Activated CD8-positive, alpha-beta memory T cell treated with anti-CD3 and anti-CD28 coated beads, Interleukin-2, amount 10 ng/mL, durations not matched to agents 7 days and 5 days (primary cell): ENCODE data around the gene HSD17B2. TPM values are rescaled to one million over a fixed set of nuclear protein-coding genes. Genes with fewer than 3 reads are reported as not detected.
"Not testable (repeated sequence)": the region's sequence is repeated elsewhere in the genome, so short reads cannot be mapped to it uniquely, and the experiment has no call there.

Experiments
- ATAC-seq: fragments of 150-1000 bp; cut with Tn5 transposase; one replicate; pipeline ENCODE4 v1.10.0; 2021; ENCODE audit warnings: moderate library complexity
- CTCF ChIA-PET: fragments of 350-600 bp; sonication (Branson Sonifier 250); formaldehyde crosslinking; loops from one replicate; lab custom pipeline; 2021; ENCODE audit warnings: antibody characterized with exemption; lab: Charles Lee
- DNase-seq: peaks from one replicate; pipeline ENCODE4 v3.0.0-alpha.2; 2020
- H3K27ac Mint-ChIP-seq: one replicate; pipeline ENCODE4 v1.8.0; 2021; ENCODE audit warnings: mild to moderate bottlenecking, mixed read lengths
- H3K27me3 Mint-ChIP-seq: one replicate; pipeline ENCODE4 v1.8.0; 2021; ENCODE audit warnings: mixed read lengths
- H3K36me3 Mint-ChIP-seq: one replicate; pipeline ENCODE4 v1.8.0; 2021; ENCODE audit warnings: mild to moderate bottlenecking, mixed read lengths
- H3K4me1 Mint-ChIP-seq: one replicate; pipeline ENCODE4 v1.8.0; 2021; ENCODE audit warnings: mixed read lengths
- H3K4me3 Mint-ChIP-seq: one replicate; pipeline ENCODE4 v1.8.0; 2021; ENCODE audit warnings: mild to moderate bottlenecking, moderate library complexity, mixed read lengths
- H3K9me3 Mint-ChIP-seq: one replicate; pipeline ENCODE4 v1.8.0; 2022; ENCODE audit warnings: low read depth, mixed read lengths
- total RNA-seq, 2 experiments: library from RNA; stranded (reverse); gene quantifications; one replicate each; pipeline ENCODE4 v1.2.3, GENCODE V29; 2021

The HSD17B2 gene
- total RNA-seq, 2 experiments from 2014 or later, result not detected

- Mint-ChIP-seq H3K4me1 (peaks cover 9% of the 10 kb centered on the region), H3K36me3 (peaks cover 1% of the 10 kb centered on the region), H3K27me3 (peaks cover 54% of the 10 kb centered on the region), H3K27ac (no peak overlapping the region), H3K4me3 (no peak overlapping the region), H3K9me3 (peaks cover 1% of the 10 kb centered on the region)
- DNase-seq (peak; percentile 48), ATAC-seq (peak; percentile 89)
- CTCF ChIA-PET, result interaction anchor here (0.9 to 1.7 kb wide), 3 partner anchors 9 to 144 kb away, joined by 3 to 4 read pairs (median 4); no protein-coding TSS in a partner anchor
Observed at GRCh38 chr16:82082543-82083244, 47.6 kb downstream of the HSD17B2 start.

- H3K4me3 Mint-ChIP-seq, result no peak overlapping the region
- no peak overlapping the region for H3K27ac Mint-ChIP-seq
- DNase-seq, result no peak
- ATAC-seq, result no peak
- H3K27me3 Mint-ChIP-seq, result peaks cover 47% of the 10 kb centered on the region
- H3K4me1 Mint-ChIP-seq, result peaks cover 9% of the 10 kb centered on the region
- CTCF ChIA-PET, result no interaction called here
- no peaks in the 10 kb centered on the region for H3K9me3 Mint-ChIP-seq
- H3K36me3 Mint-ChIP-seq, result no peaks in the 10 kb centered on the region
Observed at GRCh38 chr16:82083710-82084353, 48.8 kb downstream of the HSD17B2 start.

- DNase-seq (no peak), ATAC-seq (no peak)
- Mint-ChIP-seq H3K27me3 (peaks cover 38% of the 10 kb centered on the region), H3K4me1 (peaks cover 9% of the 10 kb centered on the region), H3K27ac (no peak overlapping the region), H3K9me3 (no peaks in the 10 kb centered on the region), H3K36me3 (no peaks in the 10 kb centered on the region), H3K4me3 (no peak overlapping the region)
- CTCF ChIA-PET, result interaction anchor here (0.8 kb wide), 1 partner anchor 145 kb away, joined by 4 read pairs; no protein-coding TSS in a partner anchor
Observed at GRCh38 chr16:82085011-82085779, 50.1 kb downstream of the HSD17B2 start.

GRCh38 chr16:82088483-82088882 lies 53.4 kb downstream of the HSD17B2 start:
- Mint-ChIP-seq H3K27ac (no peak overlapping the region), H3K27me3 (peaks cover 45% of the 10 kb centered on the region), H3K4me1 (peaks cover 1% of the 10 kb centered on the region), H3K9me3 (no peaks in the 10 kb centered on the region), H3K4me3 (no peak overlapping the region), H3K36me3 (no peaks in the 10 kb centered on the region)
- no peak for ATAC-seq
- CTCF ChIA-PET, result interaction anchor here (1.0 kb wide), 1 partner anchor 28 kb away, joined by 3 read pairs; no protein-coding TSS in a partner anchor
- no peak for DNase-seq

GRCh38 chr16:82091241-82091640 lies 56.2 kb downstream of the HSD17B2 start:
- no peak overlapping the region for H3K27ac Mint-ChIP-seq
- CTCF ChIA-PET, result no interaction called here
- H3K27me3 Mint-ChIP-seq, result peaks cover 40% of the 10 kb centered on the region
- peaks cover 7% of the 10 kb centered on the region for H3K4me1 Mint-ChIP-seq
- no peaks in the 10 kb centered on the region for H3K9me3 Mint-ChIP-seq
- no peak overlapping the region for H3K4me3 Mint-ChIP-seq
- H3K36me3 Mint-ChIP-seq, result no peaks in the 10 kb centered on the region
- ATAC-seq, result no peak
- no peak for DNase-seq

- DNase-seq (no peak), ATAC-seq (no peak)
- H3K4me3 Mint-ChIP-seq, result no peak overlapping the region
- H3K36me3 Mint-ChIP-seq, result no peaks in the 10 kb centered on the region
- H3K9me3 Mint-ChIP-seq, result no peaks in the 10 kb centered on the region
- peaks cover 7% of the 10 kb centered on the region for H3K4me1 Mint-ChIP-seq
- no peak overlapping the region for H3K27ac Mint-ChIP-seq
- H3K27me3 Mint-ChIP-seq, result peaks cover 31% of the 10 kb centered on the region
- CTCF ChIA-PET, result no interaction called here
Observed at GRCh38 chr16:82092711-82093110, 57.7 kb downstream of the HSD17B2 start.

- no peak for ATAC-seq
- Mint-ChIP-seq H3K27ac (no peak overlapping the region), H3K9me3 (no peaks in the 10 kb centered on the region), H3K4me3 (no peak overlapping the region), H3K27me3 (peaks cover 27% of the 10 kb centered on the region), H3K4me1 (peaks cover 7% of the 10 kb centered on the region), H3K36me3 (no peaks in the 10 kb centered on the region)
- CTCF ChIA-PET, result interaction anchor here (1.3 kb wide), 1 partner anchor 11 kb away, joined by 4 read pairs; no protein-coding TSS in a partner anchor
- peak; percentile 43 for DNase-seq
Observed at GRCh38 chr16:82093666-82094300, 58.7 kb downstream of the HSD17B2 start.

GRCh38 chr16:82094942-82095540 lies 60.0 kb downstream of the HSD17B2 start:
- no peaks in the 10 kb centered on the region for H3K36me3 Mint-ChIP-seq
- no peak for ATAC-seq
- H3K27me3 Mint-ChIP-seq, result peaks cover 25% of the 10 kb centered on the region
- CTCF ChIA-PET, result interaction anchor here (1.3 kb wide), 1 partner anchor 13 kb away, joined by 4 read pairs; no protein-coding TSS in a partner anchor
- H3K4me1 Mint-ChIP-seq, result peaks cover 7% of the 10 kb centered on the region
- DNase-seq, result no peak
- H3K27ac Mint-ChIP-seq, result no peak overlapping the region
- no peaks in the 10 kb centered on the region for H3K9me3 Mint-ChIP-seq
- no peak overlapping the region for H3K4me3 Mint-ChIP-seq

- Mint-ChIP-seq H3K36me3 (no peaks in the 10 kb centered on the region), H3K4me3 (no peak overlapping the region), H3K4me1 (peaks cover 7% of the 10 kb centered on the region), H3K9me3 (no peaks in the 10 kb centered on the region), H3K27me3 (peaks cover 21% of the 10 kb centered on the region), H3K27ac (no peak overlapping the region)
- ATAC-seq (no peak), DNase-seq (no peak)
- CTCF ChIA-PET, result no interaction called here
Observed at GRCh38 chr16:82096641-82097040, 61.6 kb downstream of the HSD17B2 start.

- CTCF ChIA-PET, result no interaction called here
- no peaks in the 10 kb centered on the region for H3K9me3 Mint-ChIP-seq
- H3K4me3 Mint-ChIP-seq, result no peak overlapping the region
- H3K27me3 Mint-ChIP-seq, result peaks cover 29% of the 10 kb centered on the region
- DNase-seq (no peak), ATAC-seq (no peak)
- H3K27ac Mint-ChIP-seq, result no peak overlapping the region
- H3K36me3 Mint-ChIP-seq, result no peaks in the 10 kb centered on the region
- no peaks in the 10 kb centered on the region for H3K4me1 Mint-ChIP-seq
Observed at GRCh38 chr16:82105107-82105506, 70.1 kb downstream of the HSD17B2 start.

- no peak for ATAC-seq
- no peaks in the 10 kb centered on the region for H3K9me3 Mint-ChIP-seq
- H3K4me1 Mint-ChIP-seq, result no peaks in the 10 kb centered on the region
- no peak for DNase-seq
- H3K4me3 Mint-ChIP-seq, result no peak overlapping the region
- peaks cover 20% of the 10 kb centered on the region for H3K27me3 Mint-ChIP-seq
- no peak overlapping the region for H3K27ac Mint-ChIP-seq
- CTCF ChIA-PET, result no interaction called here
- H3K36me3 Mint-ChIP-seq, result no peaks in the 10 kb centered on the region
Observed at GRCh38 chr16:82108100-82108499, 73.0 kb downstream of the HSD17B2 start.

GRCh38 chr16:82108774-82109173 lies 73.7 kb downstream of the HSD17B2 start:
- Mint-ChIP-seq H3K4me1 (no peaks in the 10 kb centered on the region), H3K9me3 (no peaks in the 10 kb centered on the region), H3K36me3 (no peaks in the 10 kb centered on the region), H3K4me3 (no peak overlapping the region), H3K27ac (no peak overlapping the region), H3K27me3 (peaks cover 15% of the 10 kb centered on the region)
- ATAC-seq, result no peak
- CTCF ChIA-PET, result no interaction called here
- DNase-seq, result no peak

GRCh38 chr16:82109266-82109665 lies 74.2 kb downstream of the HSD17B2 start:
- H3K9me3 Mint-ChIP-seq, H3K36me3 Mint-ChIP-seq, H3K4me1 Mint-ChIP-seq, H3K4me3 Mint-ChIP-seq, ATAC-seq, H3K27ac Mint-ChIP-seq, DNase-seq, CTCF ChIA-PET: not testable (repeated sequence)
- peaks cover 12% of the 10 kb centered on the region for H3K27me3 Mint-ChIP-seq
